ENCODE data around the gene ZNF500.

ZNF500 gene

GRCh38 chr16:4724661-4725270 is 42.2 kb downstream of the ZNF500 start:
- Histone ChIP-seq H4K8ac (ENCODE audit: low read depth, low read length) (no peak overlapping the region), H3K9me3 (ENCODE audit: insufficient read depth, low read depth, low read length) (no peaks in the 10 kb centered on the region), H3K18ac (ENCODE audit: low read length) (no peak overlapping the region), H3K36me3 (ENCODE audit: control insufficient read depth in 1 of 2, insufficient read depth in 2 of 2, low read length in 2 of 2) (peaks cover 30 to 31% of the 10 kb centered on the region in 2 experiments), H3K4ac (ENCODE audit: low read depth, low read length) (no peak overlapping the region), H3K14ac (ENCODE audit: low read length) (no peak overlapping the region), H3K4me2 (ENCODE audit: low read length) (no peak overlapping the region), H4K91ac (ENCODE audit: low read depth, low read length) (no peak overlapping the region), H3K9ac (ENCODE audit: low read length) (no peak overlapping the region), H2BK120ac (ENCODE audit: insufficient read depth, low read length, poor library complexity) (no peak overlapping the region), H4K12ac (ENCODE audit: low read depth, low read length) (no peak overlapping the region), H2BK5ac (ENCODE audit: low read depth, low read length, poor library complexity) (no peak overlapping the region), H3K4me1 (ENCODE audit: control insufficient read depth in 1 of 2, insufficient read depth in 2 of 2, low read length in 2 of 2) (no peaks in the 10 kb centered on the region), H3K27ac (ENCODE audit: low read depth, low read length) (no peak overlapping the region), H2BK12ac (ENCODE audit: low read length) (no peak overlapping the region), H3K27me3 (ENCODE audit: insufficient read depth, low read length) (no peaks in the 10 kb centered on the region), H2AK5ac (ENCODE audit: low read length) (no peak overlapping the region), H3K79me2 (ENCODE audit: control insufficient read depth, insufficient read depth, low read length, poor library complexity) (no peaks in the 10 kb centered on the region), H2AFZ (ENCODE audit: insufficient read depth, low read length, poor library complexity) (no peak overlapping the region), H3K79me1 (ENCODE audit: low read length) (no peaks in the 10 kb centered on the region), H3K23ac (ENCODE audit: low read length) (no peak overlapping the region), H3K4me3 (ENCODE audit: low read depth, low read length) (no peak overlapping the region)
- no peak for DNase-seq
- no CpG with 5 or more reads among the region's 11 CpGs for WGBS (ENCODE audit: extremely low coverage, insufficient coverage, insufficient read length)

GRCh38 chr16:4723071-4723767 is 43.7 kb downstream of the ZNF500 start:
- Histone ChIP-seq H2BK5ac (ENCODE audit: low read depth, low read length, poor library complexity) (no peak overlapping the region), H4K8ac (ENCODE audit: low read depth, low read length) (no peak overlapping the region), H2AK5ac (ENCODE audit: low read length) (no peak overlapping the region), H4K12ac (ENCODE audit: low read depth, low read length) (no peak overlapping the region), H3K4me1 (ENCODE audit: control insufficient read depth in 1 of 2, insufficient read depth in 2 of 2, low read length in 2 of 2) (no peaks in the 10 kb centered on the region), H3K9me3 (ENCODE audit: insufficient read depth, low read depth, low read length) (no peaks in the 10 kb centered on the region), H2AFZ (ENCODE audit: insufficient read depth, low read length, poor library complexity) (no peak overlapping the region), H2BK120ac (ENCODE audit: insufficient read depth, low read length, poor library complexity) (no peak overlapping the region), H3K9ac (ENCODE audit: low read length) (no peak overlapping the region), H3K79me1 (ENCODE audit: low read length) (no peaks in the 10 kb centered on the region), H3K27ac (ENCODE audit: low read depth, low read length) (no peak overlapping the region), H3K27me3 (ENCODE audit: insufficient read depth, low read length) (no peaks in the 10 kb centered on the region), H3K4me3 (ENCODE audit: low read depth, low read length) (no peak overlapping the region), H2BK12ac (ENCODE audit: low read length) (no peak overlapping the region), H3K4ac (ENCODE audit: low read depth, low read length) (no peak overlapping the region), H3K79me2 (ENCODE audit: control insufficient read depth, insufficient read depth, low read length, poor library complexity) (no peaks in the 10 kb centered on the region), H4K91ac (ENCODE audit: low read depth, low read length) (no peak overlapping the region), H3K36me3 (ENCODE audit: control insufficient read depth in 1 of 2, insufficient read depth in 2 of 2, low read length in 2 of 2) (peaks cover 22 to 24% of the 10 kb centered on the region in 2 experiments), H3K4me2 (ENCODE audit: low read length) (no peak overlapping the region), H3K14ac (ENCODE audit: low read length) (no peak overlapping the region), H3K23ac (ENCODE audit: low read length) (no peak overlapping the region), H3K18ac (ENCODE audit: low read length) (no peak overlapping the region)
- WGBS (ENCODE audit: extremely low coverage, insufficient coverage, insufficient read length), result no CpG with 5 or more reads among the region's 14 CpGs
- no peak for DNase-seq

- no peak overlapping the region for H4K12ac ChIP-seq (ENCODE audit: low read depth, low read length)
- H4K91ac ChIP-seq (ENCODE audit: low read depth, low read length), result no peak overlapping the region
- H3K36me3 ChIP-seq (ENCODE audit: control insufficient read depth in 1 of 2, insufficient read depth in 2 of 2, low read length in 2 of 2), result peaks cover 22 to 30% of the 10 kb centered on the region in 2 experiments
- no peak overlapping the region for H2AK5ac ChIP-seq (ENCODE audit: low read length)
- no peaks in the 10 kb centered on the region for H3K9me3 ChIP-seq (ENCODE audit: insufficient read depth, low read depth, low read length)
- no peaks in the 10 kb centered on the region for H3K79me1 ChIP-seq (ENCODE audit: low read length)
- H2AFZ ChIP-seq (ENCODE audit: insufficient read depth, low read length, poor library complexity), result no peak overlapping the region
- WGBS (ENCODE audit: extremely low coverage, insufficient coverage, insufficient read length), result no CpG with 5 or more reads among the region's 5 CpGs
- H4K8ac ChIP-seq (ENCODE audit: low read depth, low read length), result no peak overlapping the region
- no peak for DNase-seq
- no peak overlapping the region for H3K4me3 ChIP-seq (ENCODE audit: low read depth, low read length)
- H3K18ac ChIP-seq (ENCODE audit: low read length), result no peak overlapping the region
- no peaks in the 10 kb centered on the region for H3K27me3 ChIP-seq (ENCODE audit: insufficient read depth, low read length)
- H2BK120ac ChIP-seq (ENCODE audit: insufficient read depth, low read length, poor library complexity), result no peak overlapping the region
- no peak overlapping the region for H3K23ac ChIP-seq (ENCODE audit: low read length)
- no peaks in the 10 kb centered on the region for H3K79me2 ChIP-seq (ENCODE audit: control insufficient read depth, insufficient read depth, low read length, poor library complexity)
- H3K27ac ChIP-seq (ENCODE audit: low read depth, low read length), result no peak overlapping the region
- H3K4me1 ChIP-seq (ENCODE audit: control insufficient read depth in 1 of 2, insufficient read depth in 2 of 2, low read length in 2 of 2), result no peaks in the 10 kb centered on the region
- no peak overlapping the region for H3K4me2 ChIP-seq (ENCODE audit: low read length)
- H3K9ac ChIP-seq (ENCODE audit: low read length), result no peak overlapping the region
- H3K14ac ChIP-seq (ENCODE audit: low read length), result no peak overlapping the region
- no peak overlapping the region for H2BK5ac ChIP-seq (ENCODE audit: low read depth, low read length, poor library complexity)
- no peak overlapping the region for H2BK12ac ChIP-seq (ENCODE audit: low read length)
- no peak overlapping the region for H3K4ac ChIP-seq (ENCODE audit: low read depth, low read length)
Observed at GRCh38 chr16:4718466-4718865, 48.5 kb downstream of the ZNF500 start.

GRCh38 chr16:4714996-4715395 is 52.0 kb downstream of the ZNF500 start:
- Histone ChIP-seq H4K12ac (ENCODE audit: low read depth, low read length) (no peak overlapping the region), H3K27me3 (ENCODE audit: insufficient read depth, low read length) (no peaks in the 10 kb centered on the region), H3K14ac (ENCODE audit: low read length) (no peak overlapping the region), H2AFZ (ENCODE audit: insufficient read depth, low read length, poor library complexity) (no peak overlapping the region), H2BK12ac (ENCODE audit: low read length) (no peak overlapping the region), H3K4ac (ENCODE audit: low read depth, low read length) (no peak overlapping the region), H2AK5ac (ENCODE audit: low read length) (no peak overlapping the region), H3K36me3 (ENCODE audit: control insufficient read depth in 1 of 2, insufficient read depth in 2 of 2, low read length in 2 of 2) (peaks cover 21 to 27% of the 10 kb centered on the region in 2 experiments), H3K79me2 (ENCODE audit: control insufficient read depth, insufficient read depth, low read length, poor library complexity) (no peaks in the 10 kb centered on the region), H4K91ac (ENCODE audit: low read depth, low read length) (no peak overlapping the region), H3K4me3 (ENCODE audit: low read depth, low read length) (no peak overlapping the region), H3K9ac (ENCODE audit: low read length) (no peak overlapping the region), H3K18ac (ENCODE audit: low read length) (no peak overlapping the region), H3K79me1 (ENCODE audit: low read length) (no peaks in the 10 kb centered on the region), H3K27ac (ENCODE audit: low read depth, low read length) (no peak overlapping the region), H3K23ac (ENCODE audit: low read length) (no peak overlapping the region), H4K8ac (ENCODE audit: low read depth, low read length) (no peak overlapping the region), H2BK120ac (ENCODE audit: insufficient read depth, low read length, poor library complexity) (no peak overlapping the region), H3K9me3 (ENCODE audit: insufficient read depth, low read depth, low read length) (peaks cover 2% of the 10 kb centered on the region), H2BK5ac (ENCODE audit: low read depth, low read length, poor library complexity) (no peak overlapping the region), H3K4me2 (ENCODE audit: low read length) (no peak overlapping the region), H3K4me1 (ENCODE audit: control insufficient read depth in 1 of 2, insufficient read depth in 2 of 2, low read length in 2 of 2) (no peaks in the 10 kb centered on the region)
- no CpG with 5 or more reads among the region's 2 CpGs for WGBS (ENCODE audit: extremely low coverage, insufficient coverage, insufficient read length)
- no peak for DNase-seq

Measured in trophoblast cell (in vitro differentiated cells and primary cell).